ENCODE data around the gene TYMS. TPM values are rescaled to one million over a fixed set of nuclear protein-coding genes. Genes with fewer than 3 reads are reported as not detected.

The TYMS gene
- total RNA-seq, 1 donor from 2014 or later = 61.7 TPM

GRCh38 chr18:644395-645004 is 13.0 kb upstream of the TYMS start:
- Mint-ChIP-seq H3K27me3 (ENCODE audit: unreplicated experiment) (no peaks in the 10 kb centered on the region), H3K4me1 (ENCODE audit: unreplicated experiment) (no peaks in the 10 kb centered on the region), H3K9me3 (ENCODE audit: unreplicated experiment) (no peaks in the 10 kb centered on the region), H3K27ac (ENCODE audit: unreplicated experiment) (no peak overlapping the region), H3K4me3 (ENCODE audit: unreplicated experiment) (no peak overlapping the region), H3K36me3 (ENCODE audit: low read depth, unreplicated experiment) (no peaks in the 10 kb centered on the region)
- no peak for TF ChIP-seq CTCF (IDR thresholded peaks at IDR 0.05; ENCODE audit: unreplicated experiment)
- no peak for DNase-seq (ENCODE audit: low spot score)

- H3K9me3 Mint-ChIP-seq (ENCODE audit: unreplicated experiment) = no peaks in the 10 kb centered on the region
- H3K4me1 Mint-ChIP-seq (ENCODE audit: unreplicated experiment) = peaks cover 6% of the 10 kb centered on the region
- no peak overlapping the region for H3K4me3 Mint-ChIP-seq (ENCODE audit: unreplicated experiment)
- H3K27me3 Mint-ChIP-seq (ENCODE audit: unreplicated experiment) = no peaks in the 10 kb centered on the region
- H3K36me3 Mint-ChIP-seq (ENCODE audit: low read depth, unreplicated experiment) = no peaks in the 10 kb centered on the region
- no peak for TF ChIP-seq CTCF (IDR thresholded peaks at IDR 0.05; ENCODE audit: unreplicated experiment)
- no peak overlapping the region for H3K27ac Mint-ChIP-seq (ENCODE audit: unreplicated experiment)
- DNase-seq (ENCODE audit: low spot score) = no peak
These were observed 10.1 kb upstream of the TYMS start for GRCh38 chr18:647304-647703.

GRCh38 chr18:649341-649740 is 8.1 kb upstream of the TYMS start:
- H3K36me3 Mint-ChIP-seq (ENCODE audit: low read depth, unreplicated experiment) = no peaks in the 10 kb centered on the region
- DNase-seq (ENCODE audit: low spot score) = no peak
- H3K4me3 Mint-ChIP-seq (ENCODE audit: unreplicated experiment) = no peak overlapping the region
- TF ChIP-seq CTCF (IDR thresholded peaks at IDR 0.05; ENCODE audit: unreplicated experiment) = no peak
- H3K9me3 Mint-ChIP-seq (ENCODE audit: unreplicated experiment) = no peaks in the 10 kb centered on the region
- H3K27ac Mint-ChIP-seq (ENCODE audit: unreplicated experiment) = no peak overlapping the region
- peaks cover 6% of the 10 kb centered on the region for H3K4me1 Mint-ChIP-seq (ENCODE audit: unreplicated experiment)
- H3K27me3 Mint-ChIP-seq (ENCODE audit: unreplicated experiment) = peaks cover 1% of the 10 kb centered on the region

- H3K4me1 Mint-ChIP-seq (ENCODE audit: unreplicated experiment) = peaks cover 6% of the 10 kb centered on the region
- no peak for TF ChIP-seq CTCF (IDR thresholded peaks at IDR 0.05; ENCODE audit: unreplicated experiment)
- no peak overlapping the region for H3K4me3 Mint-ChIP-seq (ENCODE audit: unreplicated experiment)
- H3K27ac Mint-ChIP-seq (ENCODE audit: unreplicated experiment) = no peak overlapping the region
- H3K27me3 Mint-ChIP-seq (ENCODE audit: unreplicated experiment) = peaks cover 1% of the 10 kb centered on the region
- DNase-seq (ENCODE audit: low spot score) = no peak
- no peaks in the 10 kb centered on the region for H3K9me3 Mint-ChIP-seq (ENCODE audit: unreplicated experiment)
- H3K36me3 Mint-ChIP-seq (ENCODE audit: low read depth, unreplicated experiment) = no peaks in the 10 kb centered on the region
These were observed 7.0 kb upstream of the TYMS start for GRCh38 chr18:650428-650858.

GRCh38 chr18:652131-652530 is 5.3 kb upstream of the TYMS start:
- Mint-ChIP-seq H3K36me3 (ENCODE audit: low read depth, unreplicated experiment) (no peaks in the 10 kb centered on the region), H3K4me3 (ENCODE audit: unreplicated experiment) (no peak overlapping the region), H3K4me1 (ENCODE audit: unreplicated experiment) (peaks cover 6% of the 10 kb centered on the region), H3K9me3 (ENCODE audit: unreplicated experiment) (no peaks in the 10 kb centered on the region), H3K27ac (ENCODE audit: unreplicated experiment) (no peak overlapping the region), H3K27me3 (ENCODE audit: unreplicated experiment) (peaks cover 1% of the 10 kb centered on the region)
- no peak for TF ChIP-seq CTCF (IDR thresholded peaks at IDR 0.05; ENCODE audit: unreplicated experiment)
- DNase-seq (ENCODE audit: low spot score) = no peak

All from endothelial cell (in vitro differentiated cells).